Memory B cell (primary cell): ENCODE data around the gene TLE6.
"Not testable (repeated sequence)": the region's sequence is repeated elsewhere in the genome, so short reads cannot be mapped to it uniquely, and the experiment has no call there.

Source experiments
- ATAC-seq: fragments of 150-1000 bp; cut with Tn5 transposase; 2 replicates; pipeline ENCODE4 v1.10.0; 2021; ENCODE audit warnings: low read depth, mild to moderate bottlenecking, moderate library complexity
- DNase-seq, 2 donors: peaks; one replicate each; pipeline ENCODE4 v3.0.0; 2022; ENCODE audit warnings: low spot score in 2 of 2
- H3K27ac Mint-ChIP-seq: one replicate; pipeline ENCODE4 v1.8.0; 2022; ENCODE audit warnings: mild to moderate bottlenecking, moderate library complexity, mixed read lengths
- H3K27me3 Mint-ChIP-seq: one replicate; pipeline ENCODE4 v1.8.0; 2022; ENCODE audit warnings: mixed read lengths
- H3K36me3 Mint-ChIP-seq: one replicate; pipeline ENCODE4 v1.8.0; 2022; ENCODE audit warnings: mild to moderate bottlenecking, mixed read lengths
- H3K4me1 Mint-ChIP-seq: one replicate; pipeline ENCODE4 v1.8.0; 2022; ENCODE audit warnings: mixed read lengths
- H3K4me3 Mint-ChIP-seq: one replicate; pipeline ENCODE4 v1.8.0; 2022; ENCODE audit warnings: mild to moderate bottlenecking, moderate library complexity, mixed read lengths
- H3K9me3 Mint-ChIP-seq: one replicate; pipeline ENCODE4 v1.8.0; 2022; ENCODE audit warnings: mixed read lengths

TLE6 gene

GRCh38 chr19:2977001-2977745, at the start of gene TLE6:
Gene TLE6 (plus strand): TSS chr19:2977564. CDS start chr19:2978234, 670 bp downstream.
- ATAC-seq, result peak; percentile 99
- Mint-ChIP-seq H3K36me3 (no peaks in the 10 kb centered on the region), H3K9me3 (no peaks in the 10 kb centered on the region), H3K4me3 (peak within 1 kb of the TSS; percentile 88), H3K27ac (no peak within 1 kb of the TSS), H3K27me3 (peaks cover 13% of the 10 kb centered on the region), H3K4me1 (peaks cover 6% of the 10 kb centered on the region)
- DNase-seq, result peak; percentile 80 to 83

- peaks cover 16% of the 10 kb centered on the region for H3K9me3 Mint-ChIP-seq
- peaks cover 42% of the 10 kb centered on the region for H3K36me3 Mint-ChIP-seq
- H3K27ac Mint-ChIP-seq, result no peak overlapping the region
- no peak for DNase-seq
- no peaks in the 10 kb centered on the region for H3K4me1 Mint-ChIP-seq
- ATAC-seq, result no peak
- H3K4me3 Mint-ChIP-seq, result no peak overlapping the region
- no peaks in the 10 kb centered on the region for H3K27me3 Mint-ChIP-seq
These were observed 43.9 kb upstream of the TLE6 start for GRCh38 chr19:2933490-2933910.

GRCh38 chr19:2935863-2936262, 41.5 kb upstream of the TLE6 start:
- H3K4me1 Mint-ChIP-seq, H3K27me3 Mint-ChIP-seq, DNase-seq, H3K4me3 Mint-ChIP-seq, H3K27ac Mint-ChIP-seq, ATAC-seq: not testable (repeated sequence)
- H3K36me3 Mint-ChIP-seq, result peaks cover 40% of the 10 kb centered on the region
- peaks cover 11% of the 10 kb centered on the region for H3K9me3 Mint-ChIP-seq

- no peak overlapping the region for H3K27ac Mint-ChIP-seq
- no peaks in the 10 kb centered on the region for H3K27me3 Mint-ChIP-seq
- DNase-seq, result no peak
These were observed 34.3 kb upstream of the TLE6 start for GRCh38 chr19:2942928-2943640.

GRCh38 chr19:2944403-2944774, 33.0 kb upstream of the TLE6 start:
- Mint-ChIP-seq H3K27ac (peak overlapping the region; percentile 97), H3K4me1 (peaks cover 15% of the 10 kb centered on the region), H3K4me3 (peak overlapping the region; percentile 99), H3K36me3 (no peaks in the 10 kb centered on the region), H3K27me3 (no peaks in the 10 kb centered on the region), H3K9me3 (no peaks in the 10 kb centered on the region)
- no peak for DNase-seq
- ATAC-seq, result no peak

More at GRCh38 chr19:2942928-2943640, 34.3 kb upstream of the TLE6 start:
- H3K36me3 Mint-ChIP-seq, result peaks cover 2% of the 10 kb centered on the region
- ATAC-seq, result no peak
- peaks cover 13% of the 10 kb centered on the region for H3K4me1 Mint-ChIP-seq
- H3K9me3 Mint-ChIP-seq, result no peaks in the 10 kb centered on the region
- H3K4me3 Mint-ChIP-seq, result peak overlapping the region; percentile 37

GRCh38 chr19:2944775-2945574, 32.4 kb upstream of the TLE6 start, which contains the start of gene ZNF77:
Gene ZNF77 (minus strand): TSS chr19:2944971. CDS start chr19:2944840, 131 bp downstream.
- peak; percentile 98 for DNase-seq
- peak; percentile 95 for ATAC-seq
- no peaks in the 10 kb centered on the region for H3K9me3 Mint-ChIP-seq
- H3K4me3 Mint-ChIP-seq, result peak within 1 kb of the TSS; percentile 99
- H3K27ac Mint-ChIP-seq, result peak within 1 kb of the TSS; percentile 97
- H3K36me3 Mint-ChIP-seq, result no peaks in the 10 kb centered on the region
- H3K4me1 Mint-ChIP-seq, result peaks cover 19% of the 10 kb centered on the region
- H3K27me3 Mint-ChIP-seq, result no peaks in the 10 kb centered on the region

- no peaks in the 10 kb centered on the region for H3K36me3 Mint-ChIP-seq
- H3K9me3 Mint-ChIP-seq, result no peaks in the 10 kb centered on the region
- H3K27ac Mint-ChIP-seq, result no peak overlapping the region
- H3K27me3 Mint-ChIP-seq, result no peaks in the 10 kb centered on the region
- no peak for ATAC-seq
- peaks cover 19% of the 10 kb centered on the region for H3K4me1 Mint-ChIP-seq
- peak overlapping the region; percentile 99 for H3K4me3 Mint-ChIP-seq
- no peak for DNase-seq
These were observed 31.7 kb upstream of the TLE6 start for GRCh38 chr19:2945575-2946184.

- H3K36me3 Mint-ChIP-seq, result no peaks in the 10 kb centered on the region
- no peaks in the 10 kb centered on the region for H3K27me3 Mint-ChIP-seq
- DNase-seq, result no peak
These were observed 27.5 kb upstream of the TLE6 start for GRCh38 chr19:2949939-2950285.

GRCh38 chr19:2950286-2951124, 26.9 kb upstream of the TLE6 start:
- Mint-ChIP-seq H3K4me3 (peak overlapping the region; percentile 97), H3K27ac (peak overlapping the region; percentile 98), H3K36me3 (no peaks in the 10 kb centered on the region), H3K9me3 (no peaks in the 10 kb centered on the region), H3K4me1 (peaks cover 7% of the 10 kb centered on the region), H3K27me3 (peaks cover 2% of the 10 kb centered on the region)
- DNase-seq (peak; percentile 99 to 100), ATAC-seq (peak; percentile 91)

More at GRCh38 chr19:2949939-2950285, 27.5 kb upstream of the TLE6 start:
- H3K4me3 Mint-ChIP-seq, result peak overlapping the region; percentile 97
- H3K4me1 Mint-ChIP-seq, result peaks cover 10% of the 10 kb centered on the region
- H3K27ac Mint-ChIP-seq, result peak overlapping the region; percentile 98
- no peaks in the 10 kb centered on the region for H3K9me3 Mint-ChIP-seq
- ATAC-seq, result peak; percentile 0

GRCh38 chr19:2952953-2953481, 24.3 kb upstream of the TLE6 start:
- H3K4me1 Mint-ChIP-seq, result peaks cover 7% of the 10 kb centered on the region
- DNase-seq (no peak), ATAC-seq (no peak)
- H3K9me3 Mint-ChIP-seq, result no peaks in the 10 kb centered on the region
- H3K4me3 Mint-ChIP-seq, result no peak overlapping the region
- peaks cover 2% of the 10 kb centered on the region for H3K27me3 Mint-ChIP-seq
- H3K27ac Mint-ChIP-seq, result no peak overlapping the region
- H3K36me3 Mint-ChIP-seq, result no peaks in the 10 kb centered on the region

- peaks cover 3% of the 10 kb centered on the region for H3K27me3 Mint-ChIP-seq
- H3K9me3 Mint-ChIP-seq, result no peaks in the 10 kb centered on the region
- no peak overlapping the region for H3K27ac Mint-ChIP-seq
- DNase-seq (no peak), ATAC-seq (no peak)
- no peaks in the 10 kb centered on the region for H3K36me3 Mint-ChIP-seq
- peaks cover 2% of the 10 kb centered on the region for H3K4me1 Mint-ChIP-seq
- H3K4me3 Mint-ChIP-seq, result no peak overlapping the region
These were observed 20.2 kb upstream of the TLE6 start for GRCh38 chr19:2957160-2957559.

- H3K27me3 Mint-ChIP-seq, result peaks cover 3% of the 10 kb centered on the region
- ATAC-seq, result no peak
- H3K36me3 Mint-ChIP-seq, result no peaks in the 10 kb centered on the region
These were observed 17.2 kb upstream of the TLE6 start for GRCh38 chr19:2960120-2960519.

More at GRCh38 chr19:2960120-2960519, 17.2 kb upstream of the TLE6 start:
- Mint-ChIP-seq H3K27ac (no peak overlapping the region), H3K9me3 (no peaks in the 10 kb centered on the region), H3K4me3 (no peak overlapping the region), H3K4me1 (peaks cover 2% of the 10 kb centered on the region)
- DNase-seq, result no peak
